SK-N-DZ (cell line): Measurements from ENCODE around the gene RHO.

ENCODE experiments used
- DNase-seq: peaks from one replicate; pipeline ENCODE4 v3.0.0-alpha.2; 2015; ENCODE audit warnings: low spot score

RHO gene

GRCh38 chr3:129576514-129577352 lies 48.3 kb downstream of the RHO start:
- DNase-seq: no peak

DNA sequence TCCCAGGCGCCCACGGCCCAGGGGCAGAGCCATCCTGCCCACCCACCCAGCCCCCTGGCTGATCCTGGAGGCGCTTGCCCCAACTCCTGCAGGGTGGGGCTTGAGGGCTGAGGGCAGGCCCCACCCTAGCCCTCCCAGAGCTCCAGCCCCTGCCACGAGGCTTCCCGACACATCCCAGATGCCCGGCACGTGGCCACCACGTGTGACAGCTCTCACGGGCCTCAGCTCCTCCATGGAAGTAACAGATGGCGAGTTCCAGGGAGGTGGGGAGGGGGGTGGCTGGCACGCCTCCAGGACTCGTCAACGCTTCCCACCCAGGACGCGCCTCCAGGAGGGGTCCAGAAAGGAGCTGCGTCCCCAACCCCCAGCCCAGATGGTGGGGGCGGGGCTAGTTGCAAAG lies 48.9 kb downstream of the RHO start:
- peak; percentile 54 for DNase-seq

GRCh38 chr3:129577925-129578786 lies 49.7 kb downstream of the RHO start:
- DNase-seq: no peak

DNA sequence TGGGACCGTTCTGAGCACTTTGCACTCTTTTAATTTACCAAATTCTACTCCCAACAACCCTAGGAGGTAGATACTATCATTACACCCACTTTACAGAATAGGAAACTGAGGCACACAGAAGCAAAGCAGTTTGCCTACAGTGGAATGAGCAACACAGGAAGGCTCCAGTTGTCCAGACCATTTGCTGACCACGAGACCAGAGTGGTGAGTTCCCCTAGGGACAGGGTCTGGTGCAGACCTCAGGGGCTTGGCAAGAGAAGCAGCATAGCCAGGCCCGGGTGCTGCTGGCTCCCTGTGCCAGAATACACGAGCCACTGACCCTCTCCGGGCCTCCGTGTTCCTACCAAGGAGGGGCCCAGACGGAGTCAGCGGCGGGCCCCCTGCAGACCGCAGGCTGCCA lies 51.6 kb downstream of the RHO start:
- DNase-seq: no peak

DNA sequence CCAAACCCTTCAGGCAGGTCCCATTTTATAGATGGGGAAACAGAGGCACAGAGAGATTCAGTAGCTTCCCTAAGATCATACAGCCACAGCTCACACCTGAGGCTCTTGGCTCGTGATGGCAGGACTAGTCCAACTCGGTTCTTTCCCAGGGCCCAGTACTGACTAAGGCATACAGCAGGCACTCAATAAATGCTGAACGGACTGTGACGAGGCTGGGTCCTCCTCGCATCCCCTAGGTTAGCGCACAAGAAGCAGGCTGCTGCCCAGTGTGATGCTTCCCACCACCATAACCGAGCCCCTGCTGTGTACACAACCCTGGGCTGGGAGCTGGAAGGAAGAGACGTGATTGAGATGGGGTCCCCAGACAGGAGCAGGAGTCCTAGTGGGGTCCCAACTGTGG lies 53.2 kb downstream of the RHO start:
- no peak for DNase-seq

DNA sequence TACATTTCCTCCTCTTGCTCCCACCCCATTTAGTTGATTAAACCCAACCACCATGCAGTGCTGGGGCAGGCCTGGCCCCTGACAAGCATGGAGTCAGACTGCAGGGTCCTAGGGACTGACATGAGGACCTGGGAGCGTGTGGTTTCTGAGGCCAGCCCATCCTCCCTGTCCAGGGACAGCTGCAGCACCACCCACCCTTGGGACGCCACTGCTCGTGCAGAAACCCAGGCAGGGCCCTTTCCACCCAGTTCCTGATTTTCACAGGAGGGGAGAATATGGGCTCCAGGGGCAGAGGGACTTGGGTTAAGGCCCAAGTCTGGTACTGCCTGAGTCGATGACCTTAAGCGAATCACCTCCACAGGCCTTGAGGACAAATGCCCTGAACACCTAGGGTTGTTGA lies 54.4 kb downstream of the RHO start:
- no peak for DNase-seq

DNA sequence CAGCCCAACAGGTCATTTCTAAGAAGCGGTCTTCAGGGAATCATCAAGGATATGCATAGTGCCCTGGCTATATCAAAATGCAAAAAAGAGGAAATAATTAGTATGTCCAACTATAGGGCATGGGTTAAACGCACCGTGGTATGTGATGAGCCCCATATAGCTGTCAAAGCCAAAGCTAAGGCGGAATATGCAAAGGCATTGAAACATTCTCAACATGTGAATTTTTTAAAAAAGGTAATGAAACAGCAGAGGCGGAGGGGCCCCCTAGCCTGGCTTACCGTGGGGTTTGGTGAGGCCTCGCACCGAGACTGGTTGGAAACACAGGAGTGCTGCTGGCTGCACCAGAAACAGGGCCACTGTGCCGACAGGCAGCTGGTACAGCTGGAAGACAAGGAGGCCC lies 54.9 kb downstream of the RHO start:
- DNase-seq: no peak

DNA sequence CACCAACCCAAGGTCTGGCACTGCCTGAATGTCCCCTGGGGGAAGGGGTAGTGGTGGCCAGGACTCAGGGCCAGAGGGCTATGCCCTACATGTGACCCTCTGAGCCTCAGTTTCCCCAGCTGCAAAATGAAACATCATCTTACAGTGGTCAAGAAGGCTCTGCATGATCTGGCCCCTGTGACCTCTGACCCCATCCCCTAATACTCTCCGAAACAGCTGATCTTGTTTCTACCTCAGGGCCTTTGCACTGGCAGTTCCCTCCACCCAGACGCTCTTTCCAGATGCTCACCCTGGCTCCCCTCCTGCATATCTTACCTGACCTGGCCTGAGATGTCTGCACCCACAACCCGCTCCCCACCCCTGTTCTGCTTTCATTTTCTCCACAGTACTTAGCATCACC lies 56.2 kb downstream of the RHO start:
- DNase-seq: no peak
